Cardiac muscle cell (in vitro differentiated cells and primary cell): ENCODE results near the gene TENM3. TPM values are rescaled to one million over a fixed set of nuclear protein-coding genes. Genes with fewer than 3 reads are reported as not detected.

Experiments used
- DNase-seq, 2 donors: peaks; one replicate each; pipeline versions ENCODE4 v3.0.0 to v3.0.0-alpha.2; 2010 to 2017; ENCODE audit warnings: low read depth in 1 of 2, low spot score in 1 of 2
- H3K27ac ChIP-seq: fragments of 200-600 bp; sonication (generic); 2 replicates; pipeline ENCODE4 v1.5.1; 2016
- H3K27me3 ChIP-seq: fragments of 200-600 bp; sonication (generic); 2 replicates; pipeline ENCODE4 v1.6.0; 2016; ENCODE audit warnings: control low read depth
- H3K36me3 ChIP-seq: fragments of 200-600 bp; sonication (generic); 2 replicates; pipeline ENCODE4 v1.5.1; 2016; ENCODE audit warnings: control low read depth
- H3K4me1 ChIP-seq: fragments of 200-600 bp; sonication (generic); 2 replicates; pipeline ENCODE4 v1.8.1; 2017; ENCODE audit warnings: low read depth, mild to moderate bottlenecking, mixed run types
- H3K4me3 ChIP-seq: fragments of 200-600 bp; sonication (generic); 2 replicates; pipeline ENCODE4 v1.5.1; 2016; ENCODE audit warnings: mild to moderate bottlenecking
- H3K9me3 ChIP-seq: fragments of 200-600 bp; sonication (generic); 2 replicates; pipeline ENCODE4 v1.5.1; 2017; ENCODE audit warnings: low read depth, mild to moderate bottlenecking, control low read depth
- CTCF ChIP-seq: IDR thresholded peaks from 2 replicates; pipeline ENCODE4 v1.5.1; 2012; ENCODE audit warnings: low read depth, mild to moderate bottlenecking, low read length
- polyA plus RNA-seq: library from polyadenylated mRNA; unstranded; fragments of >200 nt; fragmentation: Nextera tagmentation; extraction: Ambion mirVana; gene quantifications from 2 replicates; pipeline ENCODE4 v1.2.1, GENCODE V29; 2016
- total RNA-seq: library from RNA; depleted of rRNA; stranded (reverse); fragments of >200 nt; gene quantifications from 2 replicates; pipeline ENCODE4 v1.2.3, GENCODE V29; 2016

TENM3 gene
- total and polyA plus RNA-seq, 2 experiments from 2014 or later = 12.5 to 24.8 TPM

GRCh38 chr4:182293691-182294255 lies 50.6 kb downstream of the TENM3 start:
- no peak overlapping the region for H3K27ac ChIP-seq
- peaks cover 27% of the 10 kb centered on the region for H3K27me3 ChIP-seq
- DNase-seq = no peak
- no peak for TF ChIP-seq CTCF
- H3K4me1 ChIP-seq = peaks cover 6% of the 10 kb centered on the region
- no peaks in the 10 kb centered on the region for H3K36me3 ChIP-seq
- no peak overlapping the region for H3K4me3 ChIP-seq
- H3K9me3 ChIP-seq = no peaks in the 10 kb centered on the region

GRCh38 chr4:182294451-182294850 lies 51.2 kb downstream of the TENM3 start:
- Histone ChIP-seq H3K4me1 (peaks cover 6% of the 10 kb centered on the region), H3K27me3 (peaks cover 22% of the 10 kb centered on the region), H3K36me3 (no peaks in the 10 kb centered on the region), H3K4me3 (no peak overlapping the region), H3K27ac (no peak overlapping the region), H3K9me3 (no peaks in the 10 kb centered on the region)
- TF ChIP-seq CTCF = no peak
- peak in 1 of 2 donors; percentile 78 for DNase-seq

- no peaks in the 10 kb centered on the region for H3K36me3 ChIP-seq
- H3K4me3 ChIP-seq = no peak overlapping the region
- peaks cover 6% of the 10 kb centered on the region for H3K4me1 ChIP-seq
- H3K9me3 ChIP-seq = no peaks in the 10 kb centered on the region
- H3K27ac ChIP-seq = no peak overlapping the region
- TF ChIP-seq CTCF = no peak
- peak in 1 of 2 donors; percentile 42 for DNase-seq
- peaks cover 13% of the 10 kb centered on the region for H3K27me3 ChIP-seq
Measured at GRCh38 chr4:182297659-182298058, 54.5 kb downstream of the TENM3 start.

- no peak for TF ChIP-seq CTCF
- no peak overlapping the region for H3K27ac ChIP-seq
- no peak for DNase-seq
- H3K9me3 ChIP-seq = no peaks in the 10 kb centered on the region
- no peaks in the 10 kb centered on the region for H3K36me3 ChIP-seq
- H3K4me3 ChIP-seq = no peak overlapping the region
- peaks cover 10% of the 10 kb centered on the region for H3K27me3 ChIP-seq
- no peaks in the 10 kb centered on the region for H3K4me1 ChIP-seq
Measured at GRCh38 chr4:182301736-182302135, 58.5 kb downstream of the TENM3 start.

DNA sequence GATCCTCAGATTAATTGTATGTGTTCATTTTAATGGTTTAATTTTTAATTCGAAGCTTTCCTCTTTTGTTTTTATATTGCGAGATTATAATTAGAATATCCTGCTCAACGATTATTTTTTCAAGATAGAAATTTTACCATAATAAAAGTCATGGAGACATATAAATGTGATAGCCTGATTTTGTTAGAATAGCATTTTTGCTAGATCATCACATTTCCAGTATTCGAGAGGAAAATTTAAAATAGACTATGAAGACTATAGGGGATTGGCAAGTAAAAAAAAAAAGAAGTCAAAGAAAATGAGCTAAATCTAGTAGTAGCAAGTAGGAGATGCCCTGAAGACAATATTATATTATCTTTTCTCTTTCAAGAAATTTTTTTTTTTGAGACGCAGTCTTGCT lies 60.6 kb downstream of the TENM3 start:
- no peaks in the 10 kb centered on the region for H3K36me3 ChIP-seq
- H3K4me3 ChIP-seq = no peak overlapping the region
- DNase-seq = no peak
- H3K9me3 ChIP-seq = no peaks in the 10 kb centered on the region
- no peak overlapping the region for H3K27ac ChIP-seq
- no peaks in the 10 kb centered on the region for H3K4me1 ChIP-seq
- peaks cover 10% of the 10 kb centered on the region for H3K27me3 ChIP-seq
- no peak for TF ChIP-seq CTCF
